H9 (cell line): ENCODE data around the gene SHISA4. TPM values are rescaled to one million over a fixed set of nuclear protein-coding genes. Genes with fewer than 3 reads are reported as not detected.

ENCODE experiments used
- DNase-seq: peaks from one replicate; pipeline ENCODE4 v3.0.0-alpha.2; 2017
- H2AFZ ChIP-seq: one replicate; pipeline ENCODE4 v1.6.1; 2013; ENCODE audit warnings: mild to moderate bottlenecking, low read length, control low read depth, moderate library complexity
- H2AK5ac ChIP-seq: 2 replicates; pipeline ENCODE4 v1.6.1; 2013; ENCODE audit warnings: low read length, control low read depth, mixed read lengths; ENCODE audit not compliant: insufficient read length
- H2BK120ac ChIP-seq: one replicate; pipeline ENCODE4 v1.6.1; 2013; ENCODE audit warnings: low read depth, mild to moderate bottlenecking, low read length, control low read depth, inconsistent platforms; ENCODE audit not compliant: poor library complexity, severe bottlenecking
- H2BK12ac ChIP-seq: 2 replicates; pipeline ENCODE4 v1.6.1; 2013; ENCODE audit warnings: low read length, control low read depth, mixed read lengths, low read depth; ENCODE audit not compliant: insufficient read length
- H2BK15ac ChIP-seq: 2 replicates; pipeline ENCODE4 v1.6.1; 2013; ENCODE audit warnings: low read depth, low read length, control low read depth
- H2BK20ac ChIP-seq: one replicate; pipeline ENCODE4 v1.6.1; 2013; ENCODE audit warnings: low read depth, mild to moderate bottlenecking, low read length, control low read depth, inconsistent platforms; ENCODE audit not compliant: poor library complexity, severe bottlenecking
- H2BK5ac ChIP-seq: 2 replicates; pipeline ENCODE4 v1.6.1; 2013; ENCODE audit warnings: low read length, control low read depth, mixed read lengths; ENCODE audit not compliant: insufficient read length
- H3K14ac ChIP-seq: 2 replicates; pipeline ENCODE4 v1.6.1; 2013; ENCODE audit warnings: low read length, control low read depth; ENCODE audit not compliant: insufficient read depth
- H3K18ac ChIP-seq: 2 replicates; pipeline ENCODE4 v1.6.1; 2013; ENCODE audit warnings: low read depth, mild to moderate bottlenecking, mixed read lengths, low read length, control low read depth; ENCODE audit not compliant: insufficient read length
- H3K23ac ChIP-seq: 2 replicates; pipeline ENCODE4 v1.6.1; 2013; ENCODE audit warnings: low read length, control low read depth, mixed read lengths, low read depth; ENCODE audit not compliant: insufficient read length
- H3K23me2 ChIP-seq: 2 replicates; pipeline ENCODE4 v1.6.1; 2013; ENCODE audit warnings: low read depth, mild to moderate bottlenecking, mixed read lengths, low read length, control low read depth; ENCODE audit not compliant: insufficient read length, poor library complexity, severe bottlenecking
- H3K27ac ChIP-seq: 2 replicates; pipeline ENCODE4 v1.5.1; 2013; ENCODE audit warnings: low read length, control low read depth, mixed read lengths, low read depth; ENCODE audit not compliant: insufficient read length
- H3K27me3 ChIP-seq: 2 replicates; pipeline ENCODE4 v1.6.1; 2013; ENCODE audit warnings: low read length, control low read depth, inconsistent platforms; ENCODE audit not compliant: insufficient read depth
- H3K4ac ChIP-seq: 2 replicates; pipeline ENCODE4 v1.6.1; 2013; ENCODE audit warnings: low read depth, mild to moderate bottlenecking, control low read depth, inconsistent platforms, low read length, moderate library complexity
- H3K4me1 ChIP-seq: 2 replicates; pipeline ENCODE4 v1.6.1; 2013; ENCODE audit warnings: low read length, control low read depth, inconsistent platforms; ENCODE audit not compliant: insufficient read depth
- H3K4me2 ChIP-seq: 2 replicates; pipeline ENCODE4 v1.6.1; 2013; ENCODE audit warnings: low read length, control low read depth, mixed read lengths; ENCODE audit not compliant: insufficient read length, insufficient read depth
- H3K56ac ChIP-seq: 2 replicates; pipeline ENCODE4 v1.6.1; 2013; ENCODE audit warnings: low read depth, mild to moderate bottlenecking, mixed read lengths, low read length, control low read depth; ENCODE audit not compliant: insufficient read length
- H3K79me1 ChIP-seq: 2 replicates; pipeline ENCODE4 v1.6.1; 2013; ENCODE audit warnings: low read depth, mild to moderate bottlenecking, moderate library complexity, low read length, control low read depth, inconsistent platforms; ENCODE audit not compliant: insufficient read depth, poor library complexity, severe bottlenecking
- H3K79me2 ChIP-seq: 2 replicates; pipeline ENCODE4 v1.6.1; 2013; ENCODE audit warnings: low read length, control low read depth, inconsistent platforms; ENCODE audit not compliant: insufficient read depth
- H3K9ac ChIP-seq: 2 replicates; pipeline ENCODE4 v1.6.1; 2013; ENCODE audit warnings: low read length, control low read depth, mixed read lengths; ENCODE audit not compliant: insufficient read length; ENCODE audit errors: extremely low read depth
- H3K9me3 ChIP-seq: one replicate; pipeline ENCODE4 v1.6.1; 2013; ENCODE audit warnings: low read depth, low read length, inconsistent platforms; ENCODE audit not compliant: control insufficient read depth
- H3T11ph ChIP-seq: one replicate; pipeline ENCODE4 v1.6.1; 2013; ENCODE audit warnings: mild to moderate bottlenecking, low read length, control low read depth, inconsistent platforms
- H4K20me1 ChIP-seq: one replicate; pipeline ENCODE4 v1.6.1; 2013; ENCODE audit not compliant: control insufficient read depth, insufficient read length, insufficient read depth
- H4K5ac ChIP-seq: 2 replicates; pipeline ENCODE4 v1.6.1; 2013; ENCODE audit warnings: low read depth, mild to moderate bottlenecking, mixed read lengths, low read length, control low read depth; ENCODE audit not compliant: insufficient read length
- H4K8ac ChIP-seq: replicated peaks from 2 replicates; pipeline ENCODE4 v1.6.1; 2013; ENCODE audit warnings: low read length, control low read depth, mixed read lengths, low read depth; ENCODE audit not compliant: insufficient read length
- H4K91ac ChIP-seq: 2 replicates; pipeline ENCODE4 v1.6.1; 2013; ENCODE audit warnings: low read depth, mild to moderate bottlenecking, moderate library complexity, mixed read lengths, low read length, control low read depth; ENCODE audit not compliant: insufficient read length
- H3K27ac Mint-ChIP-seq, 3 experiments: 2 replicates in 2 of 3; 3 replicates in 1 of 3; pipeline ENCODE4 v1.8.0; 2020 to 2021; ENCODE audit warnings: mixed read lengths in 3 of 3, mild to moderate bottlenecking in 1 of 3, moderate library complexity in 1 of 3
- H3K27me3 Mint-ChIP-seq: 2 replicates; pipeline ENCODE4 v1.8.0; 2021; ENCODE audit warnings: low read depth, mild to moderate bottlenecking, moderate library complexity, mixed read lengths
- H3K36me3 Mint-ChIP-seq, 3 experiments: 2 replicates in 2 of 3; 3 replicates in 1 of 3; pipeline ENCODE4 v1.8.0; 2020 to 2021; ENCODE audit warnings: low read depth in 3 of 3, mixed read lengths in 3 of 3; ENCODE audit not compliant: insufficient read depth in 1 of 3
- H3K4me1 Mint-ChIP-seq, 2 experiments: 2 replicates each; pipeline ENCODE4 v1.8.0; 2020; ENCODE audit warnings: mixed read lengths in 2 of 2
- H3K4me3 Mint-ChIP-seq, 2 experiments: 2 replicates in 1 of 2; 3 replicates in 1 of 2; pipeline ENCODE4 v1.8.0; 2020 to 2021; ENCODE audit warnings: mild to moderate bottlenecking in 2 of 2, mixed read lengths in 2 of 2, moderate library complexity in 1 of 2
- H3K9me3 Mint-ChIP-seq, 2 experiments: 2 replicates in 1 of 2; 3 replicates in 1 of 2; pipeline ENCODE4 v1.8.0; 2020; ENCODE audit warnings: mild to moderate bottlenecking in 2 of 2, mixed read lengths in 2 of 2, moderate library complexity in 1 of 2
- CTCF ChIP-seq: fragments of 200-600 bp; sonication (generic); conservative IDR thresholded peaks from 3 replicates; pipeline ENCODE4 v1.8.0; 2021; ENCODE audit warnings: antibody characterized with exemption, mild to moderate bottlenecking
- WGBS: extraction: QIAGEN DNeasy Blood & Tissue Kit; methylation state at CpG from one replicate; pipeline ENCODE4 v1.1.7; 2013; ENCODE audit warnings: missing lambda C conversion rate, low lambda C conversion rate, mixed read lengths; ENCODE audit not compliant: insufficient read length; ENCODE audit errors: extremely low coverage; 5-methylcytosine and 5-hydroxymethylcytosine counted together
- total RNA-seq: library from RNA; stranded (reverse); gene quantifications from 2 replicates; pipeline ENCODE4 v1.2.1, GENCODE V29; 2021

The SHISA4 gene
- total RNA-seq, 1 experiment from 2014 or later: 6.3 TPM

GRCh38 chr1:201892211-201892610 is 3.5 kb downstream of the SHISA4 start:
- H3K4me3 Mint-ChIP-seq: no peak overlapping the region

More at GRCh38 chr1:201892211-201892610, 3.5 kb downstream of the SHISA4 start:
- no peaks in the 10 kb centered on the region for H3K9me3 ChIP-seq
- Mint-ChIP-seq H3K9me3 (no peaks in the 10 kb centered on the region), H3K36me3 (no peaks in the 10 kb centered on the region), H3K27ac (no peak overlapping the region), H3K4me1 (peaks cover 38 to 43% of the 10 kb centered on the region in 2 experiments), H3K27me3 (peaks cover 15% of the 10 kb centered on the region)
- H3K27me3 ChIP-seq: no peaks in the 10 kb centered on the region
- H2BK120ac ChIP-seq: no peak overlapping the region
- no peak overlapping the region for H4K5ac ChIP-seq
- H3K9ac ChIP-seq: no peak overlapping the region
- no peaks in the 10 kb centered on the region for H3K79me1 ChIP-seq
- peaks cover 5% of the 10 kb centered on the region; the same call in 1 of the 2 replicates for H3K4me1 ChIP-seq
- no peak for TF ChIP-seq CTCF
- H3K14ac ChIP-seq: no peak overlapping the region
- H2BK12ac ChIP-seq: no peak overlapping the region
- no peak overlapping the region for H3K4ac ChIP-seq
- H3K4me2 ChIP-seq: no peak overlapping the region
- H3K23me2 ChIP-seq: peaks cover 5% of the 10 kb centered on the region
- no peak overlapping the region for H3K56ac ChIP-seq
- H2BK5ac ChIP-seq: no peak overlapping the region
- no peak overlapping the region for H2AFZ ChIP-seq
- no peak overlapping the region for H3K23ac ChIP-seq
- H2BK20ac ChIP-seq: no peak overlapping the region
- H2BK15ac ChIP-seq: no peak overlapping the region
- no peak overlapping the region for H3K18ac ChIP-seq
- H3K79me2 ChIP-seq: no peaks in the 10 kb centered on the region
- H3T11ph ChIP-seq: no peak overlapping the region
- no peak overlapping the region for H4K8ac ChIP-seq
- no peak overlapping the region for H4K91ac ChIP-seq
- H3K27ac ChIP-seq: no peak overlapping the region
- no CpG with 5 or more reads among the region's 6 CpGs for WGBS
- no peak for DNase-seq
- no peak overlapping the region for H2AK5ac ChIP-seq
- no peaks in the 10 kb centered on the region for H4K20me1 ChIP-seq
